Right lobe of liver (tissue), 4 donors: Measurements from ENCODE around the gene CGB8.

Experiments used
- POLR2A ChIP-seq: fragments of 450-650 bp; IDR thresholded peaks from one replicate; pipeline ENCODE4 v1.6.1; 2017; ENCODE audit warnings: antibody characterized with exemption, mild to moderate bottlenecking
- TF ChIP-seq, protein P1 (sequence below), 4 donors: fragments of 200-600 bp in 3 of 4; fragments of 450-650 bp in 1 of 4; IDR thresholded peaks; one replicate each; pipeline versions ENCODE4 v1.5.1 to v1.8.0; 2016 to 2022; ENCODE audit warnings: antibody characterized with exemption in 4 of 4, mild to moderate bottlenecking in 2 of 4
- donor health status: DM: no; HTN: no; CAD: no.
- donor health status: DM: no; HTN: no; CAD: no.
- donor health status: DM: no; HTN: yes; CAD: no.

DNA sequence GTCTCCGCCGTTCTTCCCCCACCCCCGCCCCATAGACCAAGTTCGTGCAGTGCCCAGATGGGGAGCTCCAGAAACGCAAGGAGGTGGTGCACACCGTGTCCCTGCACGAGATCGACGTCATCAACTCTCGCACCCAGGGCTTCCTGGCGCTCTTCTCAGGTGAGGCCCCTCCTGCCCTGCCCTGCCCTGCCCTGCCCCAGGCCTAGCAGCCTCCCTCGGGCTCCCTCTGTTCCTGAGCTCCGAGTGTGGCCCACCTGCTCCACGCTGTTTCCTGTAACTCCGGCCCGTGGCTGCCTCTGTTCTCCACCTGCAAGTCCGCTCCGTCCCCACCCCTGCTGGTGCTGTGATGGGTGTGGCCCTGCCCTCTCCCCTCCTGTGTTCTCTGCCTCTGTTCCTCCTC is 38.5 kb downstream of the CGB8 start:
- TF ChIP-seq, protein P1, sequence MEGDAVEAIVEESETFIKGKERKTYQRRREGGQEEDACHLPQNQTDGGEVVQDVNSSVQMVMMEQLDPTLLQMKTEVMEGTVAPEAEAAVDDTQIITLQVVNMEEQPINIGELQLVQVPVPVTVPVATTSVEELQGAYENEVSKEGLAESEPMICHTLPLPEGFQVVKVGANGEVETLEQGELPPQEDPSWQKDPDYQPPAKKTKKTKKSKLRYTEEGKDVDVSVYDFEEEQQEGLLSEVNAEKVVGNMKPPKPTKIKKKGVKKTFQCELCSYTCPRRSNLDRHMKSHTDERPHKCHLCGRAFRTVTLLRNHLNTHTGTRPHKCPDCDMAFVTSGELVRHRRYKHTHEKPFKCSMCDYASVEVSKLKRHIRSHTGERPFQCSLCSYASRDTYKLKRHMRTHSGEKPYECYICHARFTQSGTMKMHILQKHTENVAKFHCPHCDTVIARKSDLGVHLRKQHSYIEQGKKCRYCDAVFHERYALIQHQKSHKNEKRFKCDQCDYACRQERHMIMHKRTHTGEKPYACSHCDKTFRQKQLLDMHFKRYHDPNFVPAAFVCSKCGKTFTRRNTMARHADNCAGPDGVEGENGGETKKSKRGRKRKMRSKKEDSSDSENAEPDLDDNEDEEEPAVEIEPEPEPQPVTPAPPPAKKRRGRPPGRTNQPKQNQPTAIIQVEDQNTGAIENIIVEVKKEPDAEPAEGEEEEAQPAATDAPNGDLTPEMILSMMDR (IDR thresholded peaks at IDR 0.05), result no peak
- no peak for TF ChIP-seq POLR2A
